Measurements from ENCODE around the gene THPO. TPM values are rescaled to one million over a fixed set of nuclear protein-coding genes. Genes with fewer than 3 reads are reported as not detected.

The THPO gene
- polyA plus RNA-seq, 3 donors = not detected

- H3K4me3 ChIP-seq (replicated peaks in 1 of 3; ENCODE audit: low read depth in 2 of 3, low read length in 3 of 3) = no peak overlapping the region
- no peak for TF ChIP-seq CTCF (IDR thresholded peaks at IDR 0.05)
- 100% methylated on average over 12 of the region's 13 CpGs for WGBS (ENCODE audit: insufficient coverage)
- H3K4me2 ChIP-seq (replicated peaks; ENCODE audit: extremely low read depth, low read length, poor library complexity, severe bottlenecking) = no peak overlapping the region
- no peak for DNase-seq
- intact Hi-C loops (cut with micrococcal nuclease) = no loop called here
- peaks cover 99 to 100% of the 10 kb centered on the region in 2 donors for H3K36me3 Mint-ChIP-seq
- peaks cover 0 to 2% (median under 1%) of the 10 kb centered on the region in 3 donors for H3K27me3 Mint-ChIP-seq (ENCODE audit: low read depth in 3 of 3)
- peaks cover 63% of the 10 kb centered on the region for H3K79me2 ChIP-seq (ENCODE audit: insufficient read depth, low read length)
- peaks cover 85% of the 10 kb centered on the region for H4K20me1 ChIP-seq (ENCODE audit: insufficient read depth, low read length)
- H3K27ac ChIP-seq (ENCODE audit: low read depth in 1 of 2, low read length in 2 of 2) = peak overlapping the region in 1 of 2 donors; percentile 36
- H3K9ac ChIP-seq (ENCODE audit: insufficient read depth, low read length, poor library complexity, severe bottlenecking) = no peak overlapping the region
- H3K4me1 Mint-ChIP-seq = peaks cover 33% of the 10 kb centered on the region
- peaks cover 0 to 2% (median 0%) of the 10 kb centered on the region in 7 donors for H3K9me3 Mint-ChIP-seq
- peak overlapping the region in 5 of 7 donors; percentile 6 to 81 (median 49) for H3K27ac Mint-ChIP-seq
- no peaks in the 10 kb centered on the region for H3K27me3 ChIP-seq (ENCODE audit: control insufficient read depth in 2 of 2, insufficient read depth in 2 of 2, low read length in 2 of 2)
- H2AFZ ChIP-seq (ENCODE audit: insufficient read depth, low read depth, low read length, poor library complexity, severe bottlenecking) = no peak overlapping the region
- H3K9me3 ChIP-seq (replicated peaks in 1 of 2; ENCODE audit: control insufficient read depth in 1 of 2, insufficient read depth in 1 of 2, low read length in 2 of 2) = no peaks in the 10 kb centered on the region
- no peak overlapping the region for H3K4me3 Mint-ChIP-seq
- peaks cover 96% of the 10 kb centered on the region in 2 donors for H3K36me3 ChIP-seq (replicated peaks in 1 of 2; ENCODE audit: control insufficient read depth in 1 of 2, insufficient read depth in 2 of 2, low read length in 2 of 2)
- H3K4me1 ChIP-seq (ENCODE audit: control insufficient read depth in 1 of 2, insufficient read depth in 2 of 2, low read length in 2 of 2) = peaks cover 31 to 32% of the 10 kb centered on the region in 2 donors
These were observed 52.7 kb downstream of the THPO start for GRCh38 chr3:184325269-184325668.

GRCh38 chr3:184323696-184324095 lies 54.3 kb downstream of the THPO start:
- Mint-ChIP-seq H3K36me3 (peaks cover 84 to 86% of the 10 kb centered on the region in 2 donors), H3K27me3 (ENCODE audit: low read depth in 3 of 3) (peaks cover 0 to 2% (median 2%) of the 10 kb centered on the region in 3 donors), H3K27ac (peak overlapping the region; percentile 42 to 97 (median 93)), H3K4me3 (no peak overlapping the region), H3K4me1 (peaks cover 47% of the 10 kb centered on the region), H3K9me3 (peaks cover 0 to 2% (median 0%) of the 10 kb centered on the region in 7 donors)
- Histone ChIP-seq H4K20me1 (ENCODE audit: insufficient read depth, low read length) (peaks cover 79% of the 10 kb centered on the region), H3K79me2 (ENCODE audit: insufficient read depth, low read length) (peaks cover 78% of the 10 kb centered on the region), H3K4me1 (ENCODE audit: control insufficient read depth in 1 of 2, insufficient read depth in 2 of 2, low read length in 2 of 2) (peaks cover 45 to 48% of the 10 kb centered on the region in 2 donors), H3K4me2 (replicated peaks; ENCODE audit: extremely low read depth, low read length, poor library complexity, severe bottlenecking) (no peak overlapping the region), H3K4me3 (replicated peaks in 1 of 3; ENCODE audit: low read depth in 2 of 3, low read length in 3 of 3) (no peak overlapping the region), H3K27me3 (ENCODE audit: control insufficient read depth in 2 of 2, insufficient read depth in 2 of 2, low read length in 2 of 2) (no peaks in the 10 kb centered on the region), H3K9me3 (replicated peaks in 1 of 2; ENCODE audit: control insufficient read depth in 1 of 2, insufficient read depth in 1 of 2, low read length in 2 of 2) (no peaks in the 10 kb centered on the region), H2AFZ (ENCODE audit: insufficient read depth, low read depth, low read length, poor library complexity, severe bottlenecking) (no peak overlapping the region), H3K27ac (ENCODE audit: low read depth in 1 of 2, low read length in 2 of 2) (peak overlapping the region in 1 of 2 donors; percentile 89), H3K36me3 (replicated peaks in 1 of 2; ENCODE audit: control insufficient read depth in 1 of 2, insufficient read depth in 2 of 2, low read length in 2 of 2) (peaks cover 81% of the 10 kb centered on the region in 2 donors), H3K9ac (ENCODE audit: insufficient read depth, low read length, poor library complexity, severe bottlenecking) (no peak overlapping the region)
- no peak for DNase-seq
- intact Hi-C loops (cut with micrococcal nuclease) = no loop called here
- WGBS (ENCODE audit: insufficient coverage) = 99% methylated on average over 8 of the region's 8 CpGs
- TF ChIP-seq CTCF (IDR thresholded peaks at IDR 0.05) = no peak
